ENCODE measurements around the gene PAIP2.

- TF ChIP-seq EP300 (IDR thresholded peaks at IDR 0.05) (no peak), CTCF (IDR thresholded peaks at IDR 0.05) (no peak)
Measured at GRCh38 chr5:139306628-139307379, 34.9 kb upstream of the PAIP2 start.

All from ovary (tissue), 3 donors.